HG03135 (cell line): ENCODE data around the gene LYRM9.
A peak's percentile ranks its signal among the peaks of the same experiment; 100 is the strongest.
"Not testable (repeated sequence)": the region's sequence is repeated elsewhere in the genome, so short reads cannot be mapped to it uniquely, and the experiment has no call there.

Source experiments
- ATAC-seq: cut with Tn5 transposase; IDR thresholded peaks from one replicate; pipeline ENCODE4 v1.9.1; 2021; ENCODE audit warnings: mild to moderate bottlenecking, moderate library complexity; ENCODE audit not compliant: unreplicated experiment

Gene LYRM9

GRCh38 chr17:27906623-27907022 lies 13.5 kb upstream of the LYRM9 start:
- ATAC-seq: no peak

GRCh38 chr17:27906226-27906580 lies 13.0 kb upstream of the LYRM9 start:
- ATAC-seq: no peak

GRCh38 chr17:27905447-27906225 lies 12.5 kb upstream of the LYRM9 start:
- ATAC-seq: no peak

DNA sequence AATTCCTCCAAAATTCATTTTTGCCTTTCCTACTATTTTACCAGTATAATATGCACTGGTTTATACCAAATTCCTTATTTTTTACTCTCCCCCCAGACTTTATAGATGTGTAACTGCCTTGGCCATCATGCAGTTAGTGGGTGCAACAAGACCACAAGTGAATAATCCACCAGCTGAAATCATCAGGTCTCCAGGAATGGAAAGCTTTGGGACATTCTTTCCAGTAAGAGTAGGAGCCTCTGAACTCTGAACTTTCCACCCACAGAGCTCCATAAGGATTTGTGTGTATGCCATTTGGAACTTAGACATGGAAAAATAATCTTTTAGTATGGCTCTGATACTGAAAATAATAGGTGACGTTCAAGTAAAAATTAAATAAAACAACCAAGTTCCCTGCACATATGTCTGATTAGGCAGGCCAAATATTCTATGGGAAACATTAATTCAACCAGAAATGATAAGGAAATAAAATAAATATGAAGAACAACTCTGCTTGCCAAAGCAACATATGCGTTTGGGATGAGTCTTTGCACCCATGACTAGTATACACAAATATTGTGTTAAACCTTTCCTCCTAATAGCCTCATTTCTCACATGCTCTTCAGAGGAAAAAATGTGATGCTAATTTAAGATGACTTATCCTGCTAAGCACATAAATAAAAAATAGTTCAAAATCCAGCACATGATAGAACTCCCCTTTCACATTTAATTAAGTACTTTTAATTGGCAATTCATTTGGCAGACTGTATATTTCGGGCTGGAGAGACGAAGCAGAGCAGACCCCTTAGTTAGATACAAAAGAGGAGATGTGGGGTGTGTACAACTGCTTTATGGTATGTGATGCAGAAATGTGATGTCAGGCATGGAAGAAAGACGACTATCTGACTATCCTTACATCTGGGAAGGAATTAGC lies 11.6 kb upstream of the LYRM9 start:
- no peak for ATAC-seq

DNA sequence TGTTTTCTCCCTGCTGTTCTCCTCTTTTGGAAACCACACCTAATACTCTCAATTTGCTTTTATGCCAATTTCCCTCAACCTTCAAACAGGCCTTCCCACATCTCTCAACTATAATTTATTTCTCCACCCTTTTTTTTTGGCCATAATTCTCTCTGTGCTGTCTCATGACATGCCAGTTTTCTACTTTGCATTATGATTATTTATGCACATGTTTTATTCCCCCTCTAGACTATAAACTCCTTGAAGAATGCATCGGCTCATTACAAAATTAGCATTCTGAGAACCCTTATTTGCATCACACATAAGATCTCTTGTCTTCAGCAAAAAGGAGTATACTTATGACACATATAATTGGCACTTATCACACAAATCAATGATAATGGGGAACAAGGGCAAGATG lies 10.9 kb upstream of the LYRM9 start:
- ATAC-seq: no peak

DNA sequence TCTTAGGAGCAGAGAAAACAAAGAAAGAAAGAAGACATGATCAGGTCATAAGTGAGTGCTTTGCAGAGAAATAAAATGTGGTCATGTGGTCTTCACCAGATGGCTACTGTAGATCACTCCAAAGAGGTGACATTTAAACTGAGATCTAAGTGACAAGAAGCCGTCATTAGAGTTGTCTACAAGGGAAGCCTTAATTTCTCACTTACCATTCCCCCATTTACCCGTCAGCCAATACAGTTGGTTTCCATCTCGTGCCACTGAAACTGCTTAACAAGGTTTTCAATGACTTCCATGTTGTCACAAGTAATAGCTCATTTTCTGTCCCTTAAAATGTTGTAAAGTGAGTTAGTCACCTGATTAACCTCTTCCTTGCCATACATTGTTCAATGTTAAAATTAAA lies 6.4 kb upstream of the LYRM9 start:
- no peak for ATAC-seq

- ATAC-seq: no peak
Measured at GRCh38 chr17:27898096-27898495, 4.9 kb upstream of the LYRM9 start.

DNA sequence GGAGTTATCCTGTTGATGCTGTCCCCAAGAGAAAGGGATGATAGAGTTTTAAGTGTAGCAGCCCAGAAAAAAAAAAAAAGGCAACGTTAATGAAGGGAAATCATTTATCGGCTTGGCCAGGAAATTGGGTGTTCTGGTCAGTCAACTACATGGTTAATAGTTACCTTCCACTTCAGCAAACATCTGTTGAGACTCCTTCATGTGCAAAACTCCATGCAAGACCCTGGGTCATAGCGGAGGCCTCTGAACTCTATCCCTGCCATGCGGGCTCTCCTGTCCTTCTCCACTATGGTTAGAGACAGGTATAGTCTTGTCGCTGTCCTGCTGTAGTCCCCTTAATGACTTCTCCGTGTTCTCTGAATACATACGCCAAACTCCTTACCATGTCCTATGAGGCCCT lies 3.5 kb upstream of the LYRM9 start:
- no peak for ATAC-seq

DNA sequence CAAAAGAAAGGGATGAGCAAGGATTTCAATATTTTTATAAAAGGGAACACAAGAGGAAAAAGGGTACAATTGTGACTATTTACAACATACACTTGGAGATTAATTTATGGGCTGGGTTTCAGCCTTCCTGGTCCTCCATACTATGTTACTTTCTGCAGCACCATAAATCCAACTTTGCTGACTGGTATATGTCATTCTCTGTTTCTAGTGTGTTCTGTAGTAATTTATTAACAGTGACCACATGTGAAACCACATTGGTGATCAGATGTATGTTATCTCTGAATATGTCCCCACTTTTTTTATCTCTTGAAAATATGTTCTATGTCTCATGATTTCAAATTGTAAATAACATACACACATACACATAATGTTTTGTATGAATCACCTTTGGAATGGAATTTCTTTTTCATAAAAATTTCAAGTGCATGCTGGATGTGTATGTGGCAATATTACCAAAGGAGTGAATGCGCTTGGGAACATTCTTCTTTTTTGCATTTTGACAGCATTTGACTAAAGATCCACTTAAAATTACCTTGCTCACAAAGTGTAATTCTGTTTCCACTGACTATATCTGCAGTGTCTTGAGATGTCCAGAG lies 2.9 kb upstream of the LYRM9 start:
- ATAC-seq: no peak

DNA sequence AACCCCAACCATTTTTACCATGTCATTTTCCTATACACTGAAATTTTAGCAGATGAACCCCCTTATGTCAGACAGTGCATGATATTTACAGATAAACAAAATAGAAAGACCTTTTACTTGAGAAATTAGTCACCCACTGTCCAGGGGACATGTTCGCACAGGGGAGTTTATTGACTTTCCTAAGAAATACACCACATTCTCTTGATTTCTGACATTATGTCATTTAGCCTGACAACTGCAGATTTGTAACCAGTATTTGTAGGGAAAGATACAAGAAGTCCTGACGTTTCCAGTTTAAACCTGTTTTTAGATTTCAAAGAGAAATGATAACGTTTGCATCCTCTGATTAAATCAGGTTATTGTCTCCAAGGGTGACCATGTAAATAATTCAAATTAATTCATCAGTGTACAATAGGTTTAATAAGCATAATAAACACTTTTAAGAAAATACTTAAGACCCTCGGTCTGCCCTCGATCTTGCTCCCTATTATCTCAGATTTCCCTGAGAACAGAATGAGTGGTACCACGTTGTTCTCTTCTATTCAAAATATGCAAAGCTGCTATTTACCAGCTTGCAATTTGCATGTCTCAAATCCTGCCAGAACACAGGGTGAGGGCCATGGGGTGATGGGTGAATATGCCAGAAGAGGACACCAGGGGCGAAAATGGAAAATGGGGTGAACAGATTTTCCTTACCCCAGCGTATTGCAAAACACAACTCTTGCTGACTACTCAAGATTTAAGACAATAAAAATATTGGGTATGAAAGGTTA lies 2.1 kb upstream of the LYRM9 start:
- no peak for ATAC-seq

- ATAC-seq: no peak
Measured at GRCh38 chr17:27893841-27894503, 807 bp upstream of the LYRM9 start.

DNA sequence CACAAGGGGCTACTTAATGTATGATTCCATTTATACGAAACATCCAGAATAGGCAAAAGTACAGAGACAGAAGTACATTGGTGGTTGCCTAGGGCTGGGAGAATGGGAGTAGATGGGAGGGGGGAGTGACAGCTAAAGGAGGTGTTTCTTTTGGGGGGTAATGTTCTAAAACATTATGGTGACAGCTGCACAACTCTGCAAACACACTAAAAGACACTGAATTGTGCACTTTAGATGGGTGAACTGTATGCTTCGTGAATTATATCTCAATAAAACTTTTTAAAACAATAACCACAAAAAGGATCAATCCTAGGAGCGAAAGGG lies 661 bp downstream of the LYRM9 start:
- ATAC-seq: no peak

DNA sequence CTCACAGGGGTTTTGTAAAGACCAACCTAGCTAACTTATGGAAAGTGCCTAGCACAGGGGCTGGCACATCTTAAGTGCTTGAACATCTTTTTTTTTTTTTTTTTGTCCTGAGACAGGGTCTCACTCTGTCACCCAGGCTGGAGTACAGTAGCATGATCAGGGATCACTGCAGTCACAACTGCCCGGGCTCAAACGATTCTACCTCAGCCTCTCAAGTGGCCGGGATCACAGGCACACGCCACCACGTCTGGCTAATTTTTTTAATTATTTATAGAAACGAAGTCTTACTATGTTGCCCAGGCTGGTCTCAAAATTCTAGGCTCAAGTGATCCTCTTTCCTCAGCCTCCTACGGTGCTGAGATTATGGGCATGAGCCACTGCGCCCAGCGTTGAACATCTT lies 1.3 kb downstream of the LYRM9 start:
- ATAC-seq: no peak

DNA sequence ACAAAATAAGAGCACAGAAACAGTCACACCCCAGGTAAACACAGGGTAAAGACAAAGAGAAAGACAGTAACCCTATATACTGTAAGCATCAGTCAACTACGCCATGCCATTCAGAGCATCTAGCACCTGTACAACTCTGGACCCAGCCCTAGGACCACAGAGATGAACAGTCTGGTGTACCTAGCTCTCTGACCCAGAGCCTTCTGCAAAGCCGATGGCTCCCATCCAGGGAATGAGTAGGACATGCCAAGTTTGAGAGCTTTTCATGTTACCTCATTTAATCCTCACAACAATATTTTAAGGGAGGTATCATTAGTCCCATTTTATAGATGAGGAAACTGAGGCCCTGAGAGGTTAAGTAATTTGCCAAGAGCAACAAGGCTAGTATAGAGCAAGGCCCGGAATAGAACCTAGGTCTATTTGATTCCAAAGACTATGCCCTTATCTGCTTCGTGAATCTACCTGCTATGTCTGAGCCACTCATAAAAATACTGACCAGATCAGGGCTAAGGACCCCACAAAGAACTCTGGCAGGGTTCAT lies 3.4 kb downstream of the LYRM9 start:
- no peak for ATAC-seq

- ATAC-seq: no peak
Measured at GRCh38 chr17:27888945-27889344, 4.2 kb downstream of the LYRM9 start.

DNA sequence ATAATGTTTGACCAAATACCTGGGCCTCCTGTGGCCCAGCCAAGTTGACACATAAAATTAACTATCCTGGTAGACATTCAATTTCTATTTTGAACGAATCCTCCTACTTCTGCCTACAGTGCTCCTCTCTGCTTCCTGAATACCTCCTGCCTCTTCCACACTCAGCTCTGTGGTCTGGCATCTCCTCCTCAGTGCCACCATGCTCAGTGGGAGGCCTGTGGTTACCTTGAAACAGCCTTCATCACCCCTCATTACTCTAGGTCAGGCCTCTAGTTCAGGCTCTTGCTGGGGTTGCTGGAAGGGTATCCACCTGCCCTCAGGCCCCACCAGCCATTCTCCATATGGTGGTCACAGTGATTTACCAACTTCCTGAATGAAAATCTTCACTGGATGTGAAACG lies 5.1 kb downstream of the LYRM9 start:
- ATAC-seq: no peak

DNA sequence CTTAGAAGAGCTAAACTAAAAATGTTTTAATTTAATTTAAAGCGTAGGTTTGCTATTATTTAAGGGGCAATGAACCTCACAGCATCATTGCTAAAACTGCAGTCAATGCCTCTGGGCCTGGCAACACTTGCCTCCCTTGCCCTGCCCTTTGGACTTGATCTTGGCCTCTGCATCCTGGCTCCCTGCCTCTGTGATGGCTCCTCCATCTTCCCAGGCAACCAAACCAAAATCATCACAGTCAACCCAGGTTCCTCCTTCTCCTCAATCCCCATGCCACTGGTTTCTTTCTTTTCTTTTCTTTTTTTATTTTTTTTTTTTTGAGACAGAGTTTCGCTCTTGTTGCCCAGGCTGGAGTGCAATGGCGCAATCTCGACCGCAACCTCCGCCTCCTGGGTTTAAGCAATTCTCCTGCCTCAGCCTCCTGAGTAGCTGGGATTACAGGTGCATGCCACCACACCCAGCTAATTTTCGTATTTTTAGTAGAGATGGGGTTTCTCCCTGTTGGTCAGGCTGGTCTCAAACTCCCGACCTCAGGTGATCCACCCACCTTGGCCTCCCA lies 6.7 kb downstream of the LYRM9 start:
- not testable (repeated sequence) for ATAC-seq

- no peak for ATAC-seq
Measured at GRCh38 chr17:27882162-27882840, 10.9 kb downstream of the LYRM9 start.

- peak; percentile 65 for ATAC-seq
Measured at GRCh38 chr17:27879987-27880608, 13.1 kb downstream of the LYRM9 start.
